GM23338 (cell line): ENCODE measurements around the gene PRCD. TPM values are rescaled to one million over a fixed set of nuclear protein-coding genes. Genes with fewer than 3 reads are reported as not detected.

Experiments
- ATAC-seq: fragments of 200-7000 bp; cut with Tn5 transposase; 3 replicates; pipeline ENCODE4 v1.9.1; 2020
- DNase-seq: peaks from one replicate; pipeline ENCODE4 v3.0.0-alpha.2; 2015; ENCODE audit warnings: low spot score
- H2AFZ ChIP-seq: fragments of 200-600 bp; sonication (generic); 2 replicates; pipeline ENCODE4 v1.8.0; 2016; ENCODE audit warnings: antibody characterized with exemption, mild to moderate bottlenecking, moderate library complexity
- H3F3A ChIP-seq: fragments of 200-600 bp; sonication (generic); replicated peaks from 2 replicates; pipeline ENCODE4 v1.8.0; 2017; ENCODE audit warnings: antibody characterized with exemption, mixed run types, low read depth
- H3K27ac ChIP-seq: fragments of 200-600 bp; sonication (generic); 2 replicates; pipeline ENCODE4 v1.6.1; 2016; ENCODE audit warnings: low read depth
- H3K27me3 ChIP-seq: fragments of 200-600 bp; sonication (generic); 2 replicates; pipeline ENCODE4 v1.8.0; 2016; ENCODE audit warnings: mild to moderate bottlenecking, mixed run types, moderate library complexity; ENCODE audit not compliant: insufficient read depth
- H3K36me3 ChIP-seq: fragments of 200-600 bp; sonication (generic); 2 replicates; pipeline ENCODE4 v1.8.0; 2016; ENCODE audit warnings: mild to moderate bottlenecking; ENCODE audit not compliant: insufficient read depth
- H3K4me1 ChIP-seq: fragments of 200-600 bp; sonication (generic); 2 replicates; pipeline ENCODE4 v1.8.0; 2016; ENCODE audit warnings: mild to moderate bottlenecking, moderate library complexity; ENCODE audit not compliant: insufficient read depth
- H3K4me2 ChIP-seq: fragments of 200-600 bp; sonication (generic); 2 replicates; pipeline ENCODE4 v1.7.1; 2017; ENCODE audit warnings: mixed run types
- H3K4me3 ChIP-seq: fragments of 200-600 bp; sonication (generic); 2 replicates; pipeline ENCODE4 v1.6.1; 2016; ENCODE audit warnings: mixed run types
- H3K79me2 ChIP-seq: fragments of 200-600 bp; sonication (generic); replicated peaks from 2 replicates; pipeline ENCODE4 v1.8.0; 2017; ENCODE audit warnings: mild to moderate bottlenecking; ENCODE audit not compliant: insufficient read depth
- H3K9me2 ChIP-seq: fragments of 200-600 bp; sonication (generic); 2 replicates; pipeline ENCODE4 v1.8.0; 2017; ENCODE audit not compliant: insufficient read depth
- H4K20me1 ChIP-seq: fragments of 200-600 bp; sonication (generic); replicated peaks from 2 replicates; pipeline ENCODE4 v1.8.0; 2017; ENCODE audit warnings: mild to moderate bottlenecking; ENCODE audit not compliant: insufficient read depth
- H3K27ac Mint-ChIP-seq: 2 replicates; pipeline ENCODE4 v1.8.0; 2020; ENCODE audit warnings: inconsistent platforms, mild to moderate bottlenecking, moderate library complexity, mixed read lengths
- H3K27me3 Mint-ChIP-seq: 3 replicates; pipeline ENCODE4 v1.8.0; 2022; ENCODE audit warnings: low read depth, mild to moderate bottlenecking, moderate library complexity, mixed read lengths, inconsistent platforms; ENCODE audit not compliant: insufficient read depth, poor library complexity
- H3K36me3 Mint-ChIP-seq: 3 replicates; pipeline ENCODE4 v1.8.0; 2021; ENCODE audit warnings: low read depth, mild to moderate bottlenecking, inconsistent platforms, moderate library complexity, mixed read lengths
- H3K4me1 Mint-ChIP-seq: 3 replicates; pipeline ENCODE4 v1.8.0; 2020; ENCODE audit warnings: mild to moderate bottlenecking, inconsistent platforms, mixed read lengths
- H3K4me3 Mint-ChIP-seq: 3 replicates; pipeline ENCODE4 v1.8.0; 2021; ENCODE audit warnings: moderate library complexity, mild to moderate bottlenecking, inconsistent platforms, mixed read lengths
- H3K9me3 Mint-ChIP-seq: 3 replicates; pipeline ENCODE4 v1.8.0; 2020; ENCODE audit warnings: moderate library complexity, mild to moderate bottlenecking, inconsistent platforms, mixed read lengths
- CREB1 ChIP-seq: fragments of 250-450 bp; sonication (Bioruptor Pico); IDR thresholded peaks from 2 replicates; pipeline ENCODE4 v1.5.0; 2020; ENCODE audit warnings: low read depth, mild to moderate bottlenecking, moderate library complexity
- EZH2 ChIP-seq: fragments of 200-600 bp; sonication (generic); IDR thresholded peaks from one replicate; pipeline ENCODE4 v1.8.0; 2017; ENCODE audit warnings: antibody characterized with exemption, mild to moderate bottlenecking, low read depth; ENCODE audit not compliant: unreplicated experiment
- EZH2phosphoT487 ChIP-seq: fragments of 200-600 bp; sonication (generic); IDR thresholded peaks from one replicate; pipeline ENCODE4 v1.8.1; 2018; ENCODE audit warnings: antibody characterized with exemption; ENCODE audit not compliant: unreplicated experiment
- JUNB ChIP-seq: IDR thresholded peaks from one replicate; pipeline ENCODE4 v1.6.1; 2016; ENCODE audit warnings: antibody characterized with exemption; ENCODE audit not compliant: unreplicated experiment
- NANOG ChIP-seq: IDR thresholded peaks from 2 replicates; pipeline ENCODE4 v1.6.1; 2016; ENCODE audit warnings: antibody characterized with exemption, borderline replicate concordance
- POLR2AphosphoS5 ChIP-seq: IDR thresholded peaks from 2 replicates; pipeline ENCODE4 v1.6.1; 2016; ENCODE audit warnings: antibody characterized with exemption, low read depth
- REST ChIP-seq: IDR thresholded peaks from one replicate; pipeline ENCODE4 v1.6.1; 2018; ENCODE audit warnings: antibody characterized with exemption; ENCODE audit not compliant: unreplicated experiment
- STAT1 ChIP-seq: IDR thresholded peaks from one replicate; pipeline ENCODE4 v1.6.1; 2016; ENCODE audit warnings: antibody characterized with exemption; ENCODE audit not compliant: unreplicated experiment
- ZNF114 ChIP-seq: fragments of 250-450 bp; sonication (Bioruptor Pico); IDR thresholded peaks from 2 replicates; pipeline ENCODE4 v1.5.0; 2020; ENCODE audit warnings: mild to moderate bottlenecking, moderate library complexity
- ZNF331 ChIP-seq: fragments of 250-450 bp; sonication (Bioruptor Pico); IDR thresholded peaks from 2 replicates; pipeline ENCODE4 v1.5.0; 2020; ENCODE audit warnings: low read depth, mild to moderate bottlenecking, moderate library complexity
- ZNF462 ChIP-seq: fragments of 250-450 bp; sonication (Bioruptor Pico); IDR thresholded peaks from 2 replicates; pipeline ENCODE4 v1.5.0; 2020; ENCODE audit warnings: mild to moderate bottlenecking, moderate library complexity
- polyA plus RNA-seq: library from polyadenylated mRNA; unstranded; fragments of >200 nt; fragmentation: Nextera tagmentation; extraction: Ambion mirVana; gene quantifications from 2 replicates; pipeline ENCODE4 v1.2.1, GENCODE V29; 2016
- total RNA-seq: library from RNA; depleted of rRNA; stranded (reverse); fragments of >200 nt; shearing (Covaris generic); gene quantifications from 2 replicates; pipeline ENCODE4 v1.2.3, GENCODE V29; 2014
- TF ChIP-seq, protein P1 (sequence below), 2 experiments: fragments of 200-600 bp in 1 of 2; sonication (generic) in 1 of 2; conservative IDR thresholded peaks; 2 replicates each; pipeline versions ENCODE4 v1.5.1 to v1.6.1; 2016 to 2017; ENCODE audit warnings: antibody characterized with exemption in 2 of 2, low read depth in 2 of 2, mild to moderate bottlenecking in 2 of 2, moderate library complexity in 1 of 2
- TF ChIP-seq, protein P2 (sequence below): IDR thresholded peaks from 2 replicates; pipeline ENCODE4 v1.6.1; 2016; ENCODE audit warnings: antibody characterized with exemption

The PRCD gene
- total and polyA plus RNA-seq, 2 experiments from 2014 or later = 0.38 to 1.6 TPM

DNA sequence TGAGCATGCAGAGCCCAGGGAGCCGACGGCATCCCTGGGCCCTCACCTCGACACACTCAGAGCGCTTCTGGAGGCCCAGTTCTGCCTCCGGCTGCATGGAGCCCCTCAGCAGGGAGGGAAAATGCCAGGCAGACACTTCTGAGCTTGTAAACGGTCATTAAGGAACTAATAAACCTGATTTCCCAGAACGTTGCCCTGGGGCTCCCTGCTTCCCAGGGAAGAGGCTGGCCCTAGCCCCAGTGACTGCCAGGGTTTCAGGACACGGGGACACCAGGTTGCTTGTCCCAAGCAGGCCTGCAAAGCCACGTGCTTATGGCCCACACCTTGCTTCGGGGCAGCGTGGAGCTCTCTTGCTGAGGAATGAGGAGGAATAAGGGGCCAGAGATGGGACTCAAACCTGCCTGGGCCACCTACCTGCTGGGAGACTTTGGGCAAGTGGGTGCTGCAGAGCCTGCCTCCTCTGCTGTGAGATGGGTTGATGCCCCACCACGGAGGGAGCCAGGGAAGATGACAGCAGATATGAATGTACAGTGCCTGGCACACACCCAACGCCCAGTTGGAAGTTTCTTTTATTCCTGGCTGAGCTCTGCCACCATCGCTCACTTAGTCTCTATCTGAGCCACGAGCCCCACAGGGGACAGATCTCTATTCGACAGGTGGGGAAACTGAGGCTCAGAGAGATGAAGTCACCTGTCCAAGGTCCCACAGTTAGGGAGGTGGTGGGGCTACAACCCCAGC, 44.0 kb upstream of the PRCD start:
- H3K4me3 Mint-ChIP-seq = no peak overlapping the region
- Histone ChIP-seq H4K20me1 (peaks cover 12% of the 10 kb centered on the region), H3K4me2 (no peak overlapping the region), H2AFZ (no peak overlapping the region), H3K4me3 (no peak overlapping the region), H3K4me1 (peaks cover 28% of the 10 kb centered on the region), H3K27ac (no peak overlapping the region), H3K27me3 (peaks cover 4% of the 10 kb centered on the region; the same call in 1 of the 2 replicates), H3K79me2 (peaks cover 3% of the 10 kb centered on the region; the same call in 1 of the 2 replicates), H3F3A (0 out of 2 replicates have a peak, but pooled peaks cover 3% of the 10 kb centered on the region), H3K9me2 (no peaks in the 10 kb centered on the region), H3K36me3 (no peaks in the 10 kb centered on the region)
- DNase-seq (no peak), ATAC-seq (no peak)
- H3K4me1 Mint-ChIP-seq = peaks cover 53% of the 10 kb centered on the region
- H3K27ac Mint-ChIP-seq = no peak overlapping the region
- no peaks in the 10 kb centered on the region for H3K36me3 Mint-ChIP-seq
- H3K9me3 Mint-ChIP-seq = no peaks in the 10 kb centered on the region
- peaks cover 20% of the 10 kb centered on the region for H3K27me3 Mint-ChIP-seq
- TF ChIP-seq REST (no peak), ZNF331 (CRISPR knock-in tag) (no peak), NANOG (no peak), ZNF114 (CRISPR knock-in tag) (no peak), STAT1 (no peak), EZH2phosphoT487 (no peak), POLR2AphosphoS5 (no peak), CREB1 (CRISPR knock-in tag) (no peak), JUNB (no peak), EZH2 (no peak), ZNF462 (CRISPR knock-in tag) (no peak)
- TF ChIP-seq, protein P1, sequence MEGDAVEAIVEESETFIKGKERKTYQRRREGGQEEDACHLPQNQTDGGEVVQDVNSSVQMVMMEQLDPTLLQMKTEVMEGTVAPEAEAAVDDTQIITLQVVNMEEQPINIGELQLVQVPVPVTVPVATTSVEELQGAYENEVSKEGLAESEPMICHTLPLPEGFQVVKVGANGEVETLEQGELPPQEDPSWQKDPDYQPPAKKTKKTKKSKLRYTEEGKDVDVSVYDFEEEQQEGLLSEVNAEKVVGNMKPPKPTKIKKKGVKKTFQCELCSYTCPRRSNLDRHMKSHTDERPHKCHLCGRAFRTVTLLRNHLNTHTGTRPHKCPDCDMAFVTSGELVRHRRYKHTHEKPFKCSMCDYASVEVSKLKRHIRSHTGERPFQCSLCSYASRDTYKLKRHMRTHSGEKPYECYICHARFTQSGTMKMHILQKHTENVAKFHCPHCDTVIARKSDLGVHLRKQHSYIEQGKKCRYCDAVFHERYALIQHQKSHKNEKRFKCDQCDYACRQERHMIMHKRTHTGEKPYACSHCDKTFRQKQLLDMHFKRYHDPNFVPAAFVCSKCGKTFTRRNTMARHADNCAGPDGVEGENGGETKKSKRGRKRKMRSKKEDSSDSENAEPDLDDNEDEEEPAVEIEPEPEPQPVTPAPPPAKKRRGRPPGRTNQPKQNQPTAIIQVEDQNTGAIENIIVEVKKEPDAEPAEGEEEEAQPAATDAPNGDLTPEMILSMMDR (conservative IDR thresholded peaks at IDR 0.05; ENCODE audit: low read depth in 2 of 2) = no peak
- TF ChIP-seq, protein P2, sequence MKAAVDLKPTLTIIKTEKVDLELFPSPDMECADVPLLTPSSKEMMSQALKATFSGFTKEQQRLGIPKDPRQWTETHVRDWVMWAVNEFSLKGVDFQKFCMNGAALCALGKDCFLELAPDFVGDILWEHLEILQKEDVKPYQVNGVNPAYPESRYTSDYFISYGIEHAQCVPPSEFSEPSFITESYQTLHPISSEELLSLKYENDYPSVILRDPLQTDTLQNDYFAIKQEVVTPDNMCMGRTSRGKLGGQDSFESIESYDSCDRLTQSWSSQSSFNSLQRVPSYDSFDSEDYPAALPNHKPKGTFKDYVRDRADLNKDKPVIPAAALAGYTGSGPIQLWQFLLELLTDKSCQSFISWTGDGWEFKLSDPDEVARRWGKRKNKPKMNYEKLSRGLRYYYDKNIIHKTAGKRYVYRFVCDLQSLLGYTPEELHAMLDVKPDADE = no peak
